ENCODE data around the gene GRIA1. TPM values are rescaled to one million over a fixed set of nuclear protein-coding genes. Genes with fewer than 3 reads are reported as not detected.

The GRIA1 gene
- total and polyA plus RNA-seq, 2 donors (not counting 1 experiment from before 2014, with no cell fraction given), result not detected

DNA sequence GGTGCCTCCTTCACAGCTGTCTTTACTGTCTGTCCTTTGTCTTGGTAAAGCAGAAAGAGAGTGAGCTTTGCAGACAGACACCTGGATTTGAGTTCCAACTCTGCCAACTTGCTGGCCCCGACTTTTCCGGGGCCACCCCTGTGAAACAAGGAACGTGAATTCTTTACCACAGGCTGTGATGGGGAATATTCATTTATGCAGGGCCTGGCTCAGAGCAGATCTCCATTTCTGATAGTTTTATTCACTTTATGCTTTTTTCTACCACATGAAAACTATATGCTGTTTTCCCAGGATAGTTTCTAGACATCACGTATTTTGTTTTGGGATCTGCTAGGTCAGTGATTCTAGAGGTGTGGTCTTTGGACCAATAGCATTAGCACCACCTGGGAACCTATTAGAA is 211.8 kb downstream of the GRIA1 start:
- Mint-ChIP-seq H3K4me1 (no peaks in the 10 kb centered on the region), H3K4me3 (no peak overlapping the region), H3K9me3 (ENCODE audit: insufficient read depth) (no peaks in the 10 kb centered on the region), H3K27me3 (no peaks in the 10 kb centered on the region), H3K27ac (no peak overlapping the region)
- Histone ChIP-seq H3K9me3 (ENCODE audit: control extremely low read depth in 1 of 3, control insufficient read depth in 2 of 3, insufficient read depth in 1 of 3, low read length in 2 of 3) (peaks cover 0 to 6% (median 0%) of the 10 kb centered on the region in 3 donors), H3K4me2 (replicated peaks; ENCODE audit: low read depth, low read length, poor library complexity, severe bottlenecking) (no peak overlapping the region), H3K4me1 (ENCODE audit: control insufficient read depth in 2 of 2, insufficient read depth in 2 of 2, low read length in 2 of 2) (no peaks in the 10 kb centered on the region), H2AFZ (ENCODE audit: insufficient read depth, low read depth, low read length, poor library complexity, severe bottlenecking) (no peak overlapping the region), H4K20me1 (ENCODE audit: control insufficient read depth, insufficient read depth, low read length, poor library complexity, severe bottlenecking) (no peaks in the 10 kb centered on the region), H3K27ac (ENCODE audit: low read length in 2 of 2) (no peak overlapping the region), H3K36me3 (replicated peaks in 1 of 2; ENCODE audit: control extremely low read depth in 1 of 2, control insufficient read depth in 1 of 2, extremely low read depth in 1 of 2, insufficient read depth in 2 of 2, low read length in 1 of 2) (no peaks in the 10 kb centered on the region), H3K27me3 (replicated peaks in 1 of 4; ENCODE audit: control extremely low read depth in 1 of 4, control insufficient read depth in 3 of 4, insufficient read depth in 4 of 4, low read length in 3 of 4) (no peaks in the 10 kb centered on the region), H3K4me3 (ENCODE audit: control extremely low read depth in 1 of 5, extremely low read depth in 1 of 5, insufficient read depth in 1 of 5, low read depth in 2 of 5, low read length in 4 of 5) (no peak overlapping the region), H3K79me2 (ENCODE audit: control insufficient read depth, insufficient read depth, low read length) (no peaks in the 10 kb centered on the region), H3K9ac (ENCODE audit: low read length) (no peak overlapping the region)
- intact Hi-C loops (cut with micrococcal nuclease), result no loop called here
- WGBS (ENCODE audit: insufficient coverage), result no CpG with 5 or more reads among the region's 4 CpGs
- DNase-seq (no peak), ATAC-seq (ENCODE audit: low read depth) (no peak)
- ChIA-PET POLR2A (no interaction called here), CTCF (no interaction called here)
- TF ChIP-seq EZH2 (IDR thresholded peaks at IDR 0.05; ENCODE audit: borderline replicate concordance, insufficient read depth, low read depth, low read length, poor library complexity, severe bottlenecking), result no peak
- TF ChIP-seq, protein P1, sequence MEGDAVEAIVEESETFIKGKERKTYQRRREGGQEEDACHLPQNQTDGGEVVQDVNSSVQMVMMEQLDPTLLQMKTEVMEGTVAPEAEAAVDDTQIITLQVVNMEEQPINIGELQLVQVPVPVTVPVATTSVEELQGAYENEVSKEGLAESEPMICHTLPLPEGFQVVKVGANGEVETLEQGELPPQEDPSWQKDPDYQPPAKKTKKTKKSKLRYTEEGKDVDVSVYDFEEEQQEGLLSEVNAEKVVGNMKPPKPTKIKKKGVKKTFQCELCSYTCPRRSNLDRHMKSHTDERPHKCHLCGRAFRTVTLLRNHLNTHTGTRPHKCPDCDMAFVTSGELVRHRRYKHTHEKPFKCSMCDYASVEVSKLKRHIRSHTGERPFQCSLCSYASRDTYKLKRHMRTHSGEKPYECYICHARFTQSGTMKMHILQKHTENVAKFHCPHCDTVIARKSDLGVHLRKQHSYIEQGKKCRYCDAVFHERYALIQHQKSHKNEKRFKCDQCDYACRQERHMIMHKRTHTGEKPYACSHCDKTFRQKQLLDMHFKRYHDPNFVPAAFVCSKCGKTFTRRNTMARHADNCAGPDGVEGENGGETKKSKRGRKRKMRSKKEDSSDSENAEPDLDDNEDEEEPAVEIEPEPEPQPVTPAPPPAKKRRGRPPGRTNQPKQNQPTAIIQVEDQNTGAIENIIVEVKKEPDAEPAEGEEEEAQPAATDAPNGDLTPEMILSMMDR (IDR thresholded peaks at IDR 0.05), result no peak

DNA sequence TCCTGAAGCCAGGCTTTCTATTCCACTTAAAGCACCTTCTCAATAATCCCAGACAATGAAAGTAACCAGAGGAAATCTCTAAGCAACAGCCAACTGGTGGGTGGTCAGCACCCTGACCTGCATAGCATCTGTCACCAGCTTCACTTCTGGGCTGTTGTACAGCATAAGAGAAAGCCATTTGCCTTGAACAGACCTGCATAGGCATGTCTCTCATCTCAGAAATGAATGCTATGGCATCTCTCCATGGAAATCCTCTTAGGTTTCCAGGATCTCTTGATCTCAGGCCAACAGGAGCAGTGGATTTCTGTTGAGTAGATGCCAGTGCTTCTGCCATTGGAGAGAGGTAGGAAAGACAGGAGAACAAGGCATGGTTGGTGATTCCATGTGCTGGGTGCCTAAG is 213.6 kb downstream of the GRIA1 start:
- Histone ChIP-seq H3K27ac (ENCODE audit: low read length in 2 of 2) (no peak overlapping the region), H3K9ac (ENCODE audit: low read length) (no peak overlapping the region), H3K79me2 (ENCODE audit: control insufficient read depth, insufficient read depth, low read length) (no peaks in the 10 kb centered on the region), H3K4me3 (ENCODE audit: control extremely low read depth in 1 of 5, extremely low read depth in 1 of 5, insufficient read depth in 1 of 5, low read depth in 2 of 5, low read length in 4 of 5) (no peak overlapping the region), H3K4me2 (replicated peaks; ENCODE audit: low read depth, low read length, poor library complexity, severe bottlenecking) (no peak overlapping the region), H4K20me1 (ENCODE audit: control insufficient read depth, insufficient read depth, low read length, poor library complexity, severe bottlenecking) (no peaks in the 10 kb centered on the region), H3K27me3 (replicated peaks in 1 of 4; ENCODE audit: control extremely low read depth in 1 of 4, control insufficient read depth in 3 of 4, insufficient read depth in 4 of 4, low read length in 3 of 4) (no peaks in the 10 kb centered on the region), H3K36me3 (replicated peaks in 1 of 2; ENCODE audit: control extremely low read depth in 1 of 2, control insufficient read depth in 1 of 2, extremely low read depth in 1 of 2, insufficient read depth in 2 of 2, low read length in 1 of 2) (no peaks in the 10 kb centered on the region), H3K9me3 (ENCODE audit: control extremely low read depth in 1 of 3, control insufficient read depth in 2 of 3, insufficient read depth in 1 of 3, low read length in 2 of 3) (peaks cover 0 to 4% (median 0%) of the 10 kb centered on the region in 3 donors), H2AFZ (ENCODE audit: insufficient read depth, low read depth, low read length, poor library complexity, severe bottlenecking) (no peak overlapping the region), H3K4me1 (ENCODE audit: control insufficient read depth in 2 of 2, insufficient read depth in 2 of 2, low read length in 2 of 2) (no peaks in the 10 kb centered on the region)
- ATAC-seq (ENCODE audit: low read depth) (no peak), DNase-seq (no peak)
- Mint-ChIP-seq H3K4me1 (no peaks in the 10 kb centered on the region), H3K27me3 (no peaks in the 10 kb centered on the region), H3K4me3 (no peak overlapping the region), H3K27ac (no peak overlapping the region), H3K9me3 (ENCODE audit: insufficient read depth) (no peaks in the 10 kb centered on the region)
- POLR2A ChIA-PET, result no interaction called here
- CTCF ChIA-PET, result no interaction called here
- intact Hi-C loops (cut with micrococcal nuclease), result no loop called here
- TF ChIP-seq, protein P1 (IDR thresholded peaks at IDR 0.05), result no peak
- no peak for TF ChIP-seq EZH2 (IDR thresholded peaks at IDR 0.05; ENCODE audit: borderline replicate concordance, insufficient read depth, low read depth, low read length, poor library complexity, severe bottlenecking)

Data from B cell (primary cell).